ENCODE results near the gene RNU4-1.

RNU4-1 gene

DNA sequence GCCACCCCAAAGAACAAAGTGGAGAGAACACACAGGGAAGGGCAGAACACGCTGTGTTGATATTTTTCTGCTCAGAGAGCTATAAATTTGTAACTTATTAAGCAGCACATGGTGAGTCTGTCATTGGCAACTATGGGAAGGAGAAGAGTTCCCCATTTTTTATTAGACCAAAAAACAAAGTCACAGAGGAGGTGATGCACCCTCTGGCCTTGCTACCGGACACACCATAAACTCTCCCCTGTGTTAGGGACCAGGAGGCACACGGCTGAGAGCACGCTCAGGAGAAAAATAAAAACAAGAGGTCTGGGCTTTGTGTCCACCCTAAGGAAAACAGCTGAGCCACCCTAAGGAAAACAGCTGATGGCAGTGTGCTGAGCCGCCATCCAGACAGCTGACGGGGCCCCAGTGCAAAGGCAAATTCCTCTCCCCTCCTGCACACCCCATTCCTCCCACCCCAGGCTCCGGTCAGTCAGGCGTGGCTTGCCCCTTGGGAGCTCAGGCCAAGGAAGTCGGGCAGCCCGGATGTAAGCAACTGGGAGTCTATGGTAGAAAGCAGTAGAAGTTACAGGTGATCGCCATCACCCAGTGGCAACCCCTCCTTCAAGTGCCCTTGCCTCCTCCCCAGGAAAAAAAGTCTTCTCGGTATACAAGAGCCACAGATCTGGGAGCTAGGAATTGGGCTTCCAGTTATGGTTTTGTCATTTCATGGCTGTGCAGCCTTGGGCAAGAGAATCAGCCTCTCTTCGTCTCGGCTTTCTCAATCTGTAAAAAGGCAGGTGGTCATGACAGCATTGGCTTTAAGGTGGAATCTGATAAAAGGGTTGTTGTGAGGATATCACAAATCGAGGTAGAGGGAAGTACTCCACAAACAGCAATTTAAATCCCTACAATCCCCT is 29.9 kb downstream of the RNU4-1 start:
- H3K36me3 Mint-ChIP-seq (ENCODE audit: low read depth): no peaks in the 10 kb centered on the region
- peak overlapping the region; percentile 86 for H3K4me3 Mint-ChIP-seq
- H3K9me3 Mint-ChIP-seq: no peaks in the 10 kb centered on the region
- DNase-seq: peak; percentile 44
- TF ChIP-seq, protein P1, sequence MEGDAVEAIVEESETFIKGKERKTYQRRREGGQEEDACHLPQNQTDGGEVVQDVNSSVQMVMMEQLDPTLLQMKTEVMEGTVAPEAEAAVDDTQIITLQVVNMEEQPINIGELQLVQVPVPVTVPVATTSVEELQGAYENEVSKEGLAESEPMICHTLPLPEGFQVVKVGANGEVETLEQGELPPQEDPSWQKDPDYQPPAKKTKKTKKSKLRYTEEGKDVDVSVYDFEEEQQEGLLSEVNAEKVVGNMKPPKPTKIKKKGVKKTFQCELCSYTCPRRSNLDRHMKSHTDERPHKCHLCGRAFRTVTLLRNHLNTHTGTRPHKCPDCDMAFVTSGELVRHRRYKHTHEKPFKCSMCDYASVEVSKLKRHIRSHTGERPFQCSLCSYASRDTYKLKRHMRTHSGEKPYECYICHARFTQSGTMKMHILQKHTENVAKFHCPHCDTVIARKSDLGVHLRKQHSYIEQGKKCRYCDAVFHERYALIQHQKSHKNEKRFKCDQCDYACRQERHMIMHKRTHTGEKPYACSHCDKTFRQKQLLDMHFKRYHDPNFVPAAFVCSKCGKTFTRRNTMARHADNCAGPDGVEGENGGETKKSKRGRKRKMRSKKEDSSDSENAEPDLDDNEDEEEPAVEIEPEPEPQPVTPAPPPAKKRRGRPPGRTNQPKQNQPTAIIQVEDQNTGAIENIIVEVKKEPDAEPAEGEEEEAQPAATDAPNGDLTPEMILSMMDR (IDR thresholded peaks at IDR 0.05): no peak
- peaks cover 76% of the 10 kb centered on the region for H3K4me1 Mint-ChIP-seq
- H3K27me3 Mint-ChIP-seq (ENCODE audit: low read depth, poor library complexity): no peaks in the 10 kb centered on the region
- H3K27ac Mint-ChIP-seq: peak overlapping the region; percentile 75

GRCh38 chr12:120261951-120262851 is 30.8 kb downstream of the RNU4-1 start:
- Mint-ChIP-seq H3K4me1 (peaks cover 75% of the 10 kb centered on the region), H3K27ac (peak overlapping the region; percentile 75), H3K4me3 (peak overlapping the region; percentile 64), H3K9me3 (no peaks in the 10 kb centered on the region), H3K36me3 (ENCODE audit: low read depth) (no peaks in the 10 kb centered on the region), H3K27me3 (ENCODE audit: low read depth, poor library complexity) (no peaks in the 10 kb centered on the region)
- DNase-seq: no peak
- TF ChIP-seq, protein P1 (IDR thresholded peaks at IDR 0.05): no peak

- no peak overlapping the region for H3K4me3 Mint-ChIP-seq
- H3K36me3 Mint-ChIP-seq (ENCODE audit: low read depth): no peaks in the 10 kb centered on the region
- no peak for DNase-seq
- H3K9me3 Mint-ChIP-seq: no peaks in the 10 kb centered on the region
- H3K4me1 Mint-ChIP-seq: peaks cover 76% of the 10 kb centered on the region
- TF ChIP-seq, protein P1 (IDR thresholded peaks at IDR 0.05): no peak
- peaks cover 3% of the 10 kb centered on the region for H3K27me3 Mint-ChIP-seq (ENCODE audit: low read depth, poor library complexity)
- no peak overlapping the region for H3K27ac Mint-ChIP-seq
These were observed 32.4 kb downstream of the RNU4-1 start for GRCh38 chr12:120260607-120261006.

GRCh38 chr12:120259418-120260202 is 33.4 kb downstream of the RNU4-1 start:
- TF ChIP-seq, protein P1 (IDR thresholded peaks at IDR 0.05): no peak
- H3K4me3 Mint-ChIP-seq: no peak overlapping the region
- no peak overlapping the region for H3K27ac Mint-ChIP-seq

GRCh38 chr12:120258323-120258896 is 34.6 kb downstream of the RNU4-1 start:
- Mint-ChIP-seq H3K4me3 (no peak overlapping the region), H3K36me3 (ENCODE audit: low read depth) (peaks cover 13% of the 10 kb centered on the region), H3K27ac (peak overlapping the region; percentile 48), H3K27me3 (ENCODE audit: low read depth, poor library complexity) (peaks cover 3% of the 10 kb centered on the region), H3K9me3 (no peaks in the 10 kb centered on the region), H3K4me1 (peaks cover 65% of the 10 kb centered on the region)
- no peak for DNase-seq
- TF ChIP-seq, protein P1 (IDR thresholded peaks at IDR 0.05): no peak

More at GRCh38 chr12:120259418-120260202, 33.4 kb downstream of the RNU4-1 start:
- peaks cover 7% of the 10 kb centered on the region for H3K36me3 Mint-ChIP-seq (ENCODE audit: low read depth)
- H3K4me1 Mint-ChIP-seq: peaks cover 77% of the 10 kb centered on the region
- peaks cover 3% of the 10 kb centered on the region for H3K27me3 Mint-ChIP-seq (ENCODE audit: low read depth, poor library complexity)
- no peaks in the 10 kb centered on the region for H3K9me3 Mint-ChIP-seq
- no peak for DNase-seq
